GM12874 (cell line): ENCODE results near the gene C11orf68.

Experiments
- TF ChIP-seq, protein P1 (sequence below): IDR thresholded peaks from 2 replicates; pipeline ENCODE4 v1.5.1; 2011; ENCODE audit warnings: low read depth, mild to moderate bottlenecking, control low read depth, low read length, moderate library complexity; ENCODE audit not compliant: insufficient read depth

Gene C11orf68

DNA sequence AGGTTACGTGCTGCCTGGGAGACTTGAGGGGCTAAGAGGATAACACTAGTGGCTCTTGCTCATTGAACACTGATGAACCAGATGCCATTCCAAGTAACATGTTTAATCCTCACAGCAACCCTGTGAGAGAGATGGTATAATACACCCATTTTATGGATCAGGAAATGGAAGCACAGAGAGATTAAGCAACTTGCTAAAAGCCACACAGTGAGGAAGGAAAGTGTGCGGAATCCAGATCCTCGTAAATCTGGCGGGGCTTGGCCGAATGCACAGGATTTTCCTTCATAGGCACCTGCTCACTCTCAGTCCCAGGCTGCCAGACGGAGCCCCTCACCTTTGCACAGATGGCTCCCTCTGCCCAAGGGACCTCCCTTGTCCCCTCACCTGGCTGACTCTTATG is 11.0 kb downstream of the C11orf68 start:
- TF ChIP-seq, protein P1, sequence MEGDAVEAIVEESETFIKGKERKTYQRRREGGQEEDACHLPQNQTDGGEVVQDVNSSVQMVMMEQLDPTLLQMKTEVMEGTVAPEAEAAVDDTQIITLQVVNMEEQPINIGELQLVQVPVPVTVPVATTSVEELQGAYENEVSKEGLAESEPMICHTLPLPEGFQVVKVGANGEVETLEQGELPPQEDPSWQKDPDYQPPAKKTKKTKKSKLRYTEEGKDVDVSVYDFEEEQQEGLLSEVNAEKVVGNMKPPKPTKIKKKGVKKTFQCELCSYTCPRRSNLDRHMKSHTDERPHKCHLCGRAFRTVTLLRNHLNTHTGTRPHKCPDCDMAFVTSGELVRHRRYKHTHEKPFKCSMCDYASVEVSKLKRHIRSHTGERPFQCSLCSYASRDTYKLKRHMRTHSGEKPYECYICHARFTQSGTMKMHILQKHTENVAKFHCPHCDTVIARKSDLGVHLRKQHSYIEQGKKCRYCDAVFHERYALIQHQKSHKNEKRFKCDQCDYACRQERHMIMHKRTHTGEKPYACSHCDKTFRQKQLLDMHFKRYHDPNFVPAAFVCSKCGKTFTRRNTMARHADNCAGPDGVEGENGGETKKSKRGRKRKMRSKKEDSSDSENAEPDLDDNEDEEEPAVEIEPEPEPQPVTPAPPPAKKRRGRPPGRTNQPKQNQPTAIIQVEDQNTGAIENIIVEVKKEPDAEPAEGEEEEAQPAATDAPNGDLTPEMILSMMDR: no peak

DNA sequence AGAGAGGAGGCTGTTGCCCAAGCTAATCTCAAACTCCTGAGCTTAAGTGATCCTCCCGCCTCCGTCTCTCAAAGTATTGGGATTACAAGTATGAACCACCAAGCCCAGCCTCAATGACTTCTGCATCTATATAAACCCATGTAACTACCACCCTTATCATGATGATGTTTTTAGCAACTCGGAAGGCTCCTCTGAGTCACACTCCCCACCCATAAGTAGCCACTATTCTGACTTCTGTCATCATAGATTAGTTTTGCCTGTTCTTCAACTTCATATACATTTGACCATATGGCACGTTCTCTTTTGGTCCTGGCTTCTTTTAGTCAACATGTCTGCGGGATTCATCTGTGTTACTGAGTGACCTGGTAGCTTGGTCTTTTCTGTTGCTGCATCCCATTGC is 12.3 kb downstream of the C11orf68 start:
- TF ChIP-seq, protein P1: no peak

DNA sequence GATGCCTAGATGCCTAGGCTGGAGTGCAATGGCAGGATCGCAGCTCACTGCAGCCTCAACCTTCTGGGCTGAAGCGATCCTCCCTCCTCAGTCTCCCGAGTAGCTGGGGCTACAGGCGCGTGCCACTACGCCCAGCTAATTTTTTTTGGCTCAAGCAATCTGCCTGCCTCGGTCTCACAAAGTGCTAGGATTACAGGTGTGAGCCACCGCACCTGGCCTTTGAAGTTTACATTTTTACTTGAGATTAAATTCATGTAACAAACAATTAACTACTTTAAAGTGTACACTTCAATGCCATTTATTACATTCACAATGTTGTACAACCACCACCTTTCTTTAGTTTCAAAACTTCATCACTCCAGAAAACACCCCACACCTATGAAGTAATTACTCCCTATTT is 15.1 kb downstream of the C11orf68 start:
- TF ChIP-seq, protein P1: no peak

DNA sequence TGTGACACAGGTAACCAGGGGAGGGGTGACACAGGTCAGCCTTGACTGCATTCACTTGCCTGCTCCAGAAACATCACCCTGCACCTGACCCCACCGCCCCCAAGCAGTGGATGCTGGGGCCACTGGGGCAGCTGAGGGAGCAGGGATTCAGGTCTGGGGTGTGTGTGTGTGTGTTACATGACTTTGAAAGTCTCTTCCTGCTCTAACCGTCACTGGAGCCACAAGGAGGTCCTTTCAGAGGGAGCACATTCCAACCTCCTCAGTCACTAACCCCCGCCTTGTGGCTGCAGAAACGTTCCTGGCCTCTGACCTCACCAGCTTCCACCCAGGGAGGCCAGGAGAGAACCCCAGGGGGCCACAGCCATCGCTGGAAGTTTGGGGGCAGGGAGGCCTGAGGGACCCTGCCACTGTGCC is 15.8 kb downstream of the C11orf68 start:
- TF ChIP-seq, protein P1: no peak

DNA sequence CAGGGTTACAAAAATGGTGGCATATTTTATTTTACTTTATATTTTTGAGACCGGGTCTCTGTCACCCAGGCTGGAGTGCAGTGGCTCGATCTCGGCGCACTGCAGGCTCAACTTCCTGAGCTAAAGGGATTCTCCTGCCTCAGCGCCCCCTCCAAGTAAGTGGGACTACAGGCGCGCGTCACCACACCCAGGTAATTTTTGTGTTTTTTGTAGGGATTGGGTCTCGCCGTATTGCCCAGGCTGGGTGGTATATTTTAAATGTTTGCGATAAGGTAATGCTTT is 18.0 kb downstream of the C11orf68 start:
- TF ChIP-seq, protein P1: no peak

DNA sequence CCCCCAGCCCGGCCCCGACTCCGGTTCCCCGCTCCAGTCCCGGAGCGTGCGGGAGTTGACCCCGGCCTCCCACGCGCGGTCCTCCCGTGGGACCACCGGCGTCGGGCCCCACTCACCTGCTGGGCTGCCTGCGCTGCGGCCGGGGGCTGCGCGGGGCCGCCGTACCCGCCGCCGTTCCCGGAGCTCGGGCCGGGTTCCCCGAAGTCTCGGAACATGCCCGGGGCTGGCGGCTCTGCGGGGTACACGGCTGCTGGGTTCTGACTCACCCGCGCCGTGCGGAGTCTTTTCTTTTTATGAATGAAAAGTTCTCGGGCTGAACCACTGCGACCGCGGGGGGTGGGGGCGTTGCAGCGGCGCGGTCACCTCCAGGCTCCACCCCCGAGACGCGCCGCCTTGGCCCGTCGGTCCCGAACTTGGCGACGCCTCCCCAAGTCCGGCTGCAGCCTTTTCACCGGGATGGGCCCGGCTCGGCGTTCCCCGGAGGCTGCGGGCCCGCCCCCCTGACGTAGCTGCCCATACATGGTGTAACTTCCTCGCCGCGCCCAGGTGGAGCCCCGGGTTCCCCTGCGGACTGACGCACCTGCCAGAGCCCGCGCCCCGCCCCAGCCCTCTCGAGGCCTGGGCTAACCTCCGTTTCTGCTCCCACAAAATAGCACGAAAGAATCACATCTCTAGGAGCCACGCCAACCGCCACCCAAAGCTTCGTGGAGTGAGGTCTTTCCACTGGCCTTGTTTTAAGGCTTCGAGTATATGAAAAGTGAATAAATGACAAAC is 18.6 kb downstream of the C11orf68 start, which contains the start of gene FOSL1:
FOSL1 (minus strand) TSS at position 264 of the 774 bp plus-strand sequence; CDS start at position 215, 49 bp downstream.
- TF ChIP-seq, protein P1: no peak

DNA sequence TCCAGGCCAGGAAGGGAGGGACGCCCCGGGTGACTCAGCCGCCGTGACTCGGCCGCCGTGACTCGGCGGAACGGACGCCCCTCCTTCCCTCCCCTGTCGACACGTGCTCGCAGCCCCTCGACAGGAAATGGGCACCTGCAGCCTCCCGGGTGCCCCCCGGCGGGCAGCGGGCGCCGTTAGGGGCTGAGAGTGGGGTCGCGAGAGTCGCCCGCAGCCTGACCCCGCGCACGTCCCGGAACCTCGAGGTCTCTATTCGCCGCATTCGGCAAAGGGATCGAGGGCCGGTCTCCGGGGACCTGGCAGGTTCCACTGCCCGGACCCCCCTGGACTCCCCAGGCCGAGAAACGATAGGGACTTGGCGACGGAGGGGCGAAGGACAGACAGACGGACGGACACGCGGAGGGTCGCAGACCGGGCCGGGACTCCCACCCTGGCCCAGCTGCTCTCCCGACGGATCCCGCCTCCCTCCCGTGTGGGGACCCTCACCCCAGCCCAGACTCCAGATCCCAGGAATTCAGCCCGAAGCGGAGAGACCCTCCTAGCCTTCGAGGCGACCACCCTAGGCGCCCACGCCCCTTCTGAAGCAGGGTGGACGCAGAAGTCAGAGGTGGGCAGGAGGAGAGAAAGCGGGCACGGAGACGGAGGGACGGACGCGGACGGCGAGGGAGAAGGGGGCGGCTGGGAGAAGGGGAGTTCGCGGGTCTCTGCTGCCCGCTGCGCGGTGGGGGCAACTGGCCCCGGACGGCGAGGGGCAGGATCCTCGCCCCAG is 19.3 kb downstream of the C11orf68 start:
- TF ChIP-seq, protein P1: no peak; the same call in 1 of the 2 replicates
